Neural progenitor cell (in vitro differentiated cells): ENCODE measurements around the gene TRAPPC5.

Experiments used
- EZH2 ChIP-seq: fragments of 200-600 bp; sonication (generic); IDR thresholded peaks from 2 replicates; pipeline ENCODE4 v1.6.1; 2017; ENCODE audit warnings: antibody characterized with exemption, mild to moderate bottlenecking, moderate library complexity
- TF ChIP-seq, protein P1 (sequence below): fragments of 200-600 bp; sonication (generic); IDR thresholded peaks from 2 replicates; pipeline ENCODE4 v1.5.1; 2017; ENCODE audit warnings: antibody characterized with exemption, mild to moderate bottlenecking

DNA sequence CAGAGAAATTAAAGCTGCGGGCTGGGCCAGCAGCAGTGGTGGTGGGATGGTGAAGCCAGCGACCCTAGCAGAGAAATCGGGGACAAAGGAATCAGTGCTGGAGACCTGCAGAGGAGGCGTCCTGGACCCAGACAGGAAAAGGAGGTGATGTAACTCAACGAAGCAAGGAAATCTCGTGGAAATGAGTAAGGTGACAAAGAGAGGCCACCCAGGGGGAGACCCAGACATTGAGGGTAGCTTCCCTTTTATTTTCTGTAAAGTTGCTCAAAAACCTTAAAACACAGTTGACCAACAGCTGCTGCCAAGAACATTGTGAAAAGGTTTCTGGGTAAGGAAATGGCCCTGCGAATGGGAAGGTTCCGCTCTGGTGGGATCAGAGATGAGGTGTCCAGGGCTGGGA, 25.1 kb upstream of the TRAPPC5 start:
- TF ChIP-seq, protein P1, sequence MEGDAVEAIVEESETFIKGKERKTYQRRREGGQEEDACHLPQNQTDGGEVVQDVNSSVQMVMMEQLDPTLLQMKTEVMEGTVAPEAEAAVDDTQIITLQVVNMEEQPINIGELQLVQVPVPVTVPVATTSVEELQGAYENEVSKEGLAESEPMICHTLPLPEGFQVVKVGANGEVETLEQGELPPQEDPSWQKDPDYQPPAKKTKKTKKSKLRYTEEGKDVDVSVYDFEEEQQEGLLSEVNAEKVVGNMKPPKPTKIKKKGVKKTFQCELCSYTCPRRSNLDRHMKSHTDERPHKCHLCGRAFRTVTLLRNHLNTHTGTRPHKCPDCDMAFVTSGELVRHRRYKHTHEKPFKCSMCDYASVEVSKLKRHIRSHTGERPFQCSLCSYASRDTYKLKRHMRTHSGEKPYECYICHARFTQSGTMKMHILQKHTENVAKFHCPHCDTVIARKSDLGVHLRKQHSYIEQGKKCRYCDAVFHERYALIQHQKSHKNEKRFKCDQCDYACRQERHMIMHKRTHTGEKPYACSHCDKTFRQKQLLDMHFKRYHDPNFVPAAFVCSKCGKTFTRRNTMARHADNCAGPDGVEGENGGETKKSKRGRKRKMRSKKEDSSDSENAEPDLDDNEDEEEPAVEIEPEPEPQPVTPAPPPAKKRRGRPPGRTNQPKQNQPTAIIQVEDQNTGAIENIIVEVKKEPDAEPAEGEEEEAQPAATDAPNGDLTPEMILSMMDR: no peak
- no peak for TF ChIP-seq EZH2
